ENCODE data around the gene RARS1.

- TF ChIP-seq POLR2AphosphoS5 (IDR thresholded peaks at IDR 0.05; ENCODE audit: low read depth, low read length) (no peak), POLR2A (IDR thresholded peaks at IDR 0.05; ENCODE audit: low read depth, low read length) (no peak)
Observed at GRCh38 chr5:168449166-168449565, 37.1 kb upstream of the RARS1 start.
